H9 (cell line): ENCODE data around the gene ADAMTS2. TPM values are rescaled to one million over a fixed set of nuclear protein-coding genes. Genes with fewer than 3 reads are reported as not detected.

Experiments used
- DNase-seq: peaks from one replicate; pipeline ENCODE4 v3.0.0-alpha.2; 2017
- H2AFZ ChIP-seq: one replicate; pipeline ENCODE4 v1.6.1; 2013; ENCODE audit warnings: mild to moderate bottlenecking, low read length, control low read depth, moderate library complexity
- H2AK5ac ChIP-seq: 2 replicates; pipeline ENCODE4 v1.6.1; 2013; ENCODE audit warnings: low read length, control low read depth, mixed read lengths; ENCODE audit not compliant: insufficient read length
- H2BK120ac ChIP-seq: one replicate; pipeline ENCODE4 v1.6.1; 2013; ENCODE audit warnings: low read depth, mild to moderate bottlenecking, low read length, control low read depth, inconsistent platforms; ENCODE audit not compliant: poor library complexity, severe bottlenecking
- H2BK12ac ChIP-seq: 2 replicates; pipeline ENCODE4 v1.6.1; 2013; ENCODE audit warnings: low read length, control low read depth, mixed read lengths, low read depth; ENCODE audit not compliant: insufficient read length
- H2BK15ac ChIP-seq: 2 replicates; pipeline ENCODE4 v1.6.1; 2013; ENCODE audit warnings: low read depth, low read length, control low read depth
- H2BK20ac ChIP-seq: one replicate; pipeline ENCODE4 v1.6.1; 2013; ENCODE audit warnings: low read depth, mild to moderate bottlenecking, low read length, control low read depth, inconsistent platforms; ENCODE audit not compliant: poor library complexity, severe bottlenecking
- H2BK5ac ChIP-seq: 2 replicates; pipeline ENCODE4 v1.6.1; 2013; ENCODE audit warnings: low read length, control low read depth, mixed read lengths; ENCODE audit not compliant: insufficient read length
- H3K14ac ChIP-seq: 2 replicates; pipeline ENCODE4 v1.6.1; 2013; ENCODE audit warnings: low read length, control low read depth; ENCODE audit not compliant: insufficient read depth
- H3K18ac ChIP-seq: 2 replicates; pipeline ENCODE4 v1.6.1; 2013; ENCODE audit warnings: low read depth, mild to moderate bottlenecking, mixed read lengths, low read length, control low read depth; ENCODE audit not compliant: insufficient read length
- H3K23ac ChIP-seq: 2 replicates; pipeline ENCODE4 v1.6.1; 2013; ENCODE audit warnings: low read length, control low read depth, mixed read lengths, low read depth; ENCODE audit not compliant: insufficient read length
- H3K23me2 ChIP-seq: 2 replicates; pipeline ENCODE4 v1.6.1; 2013; ENCODE audit warnings: low read depth, mild to moderate bottlenecking, mixed read lengths, low read length, control low read depth; ENCODE audit not compliant: insufficient read length, poor library complexity, severe bottlenecking
- H3K27ac ChIP-seq: 2 replicates; pipeline ENCODE4 v1.5.1; 2013; ENCODE audit warnings: low read length, control low read depth, mixed read lengths, low read depth; ENCODE audit not compliant: insufficient read length
- H3K27me3 ChIP-seq: 2 replicates; pipeline ENCODE4 v1.6.1; 2013; ENCODE audit warnings: low read length, control low read depth, inconsistent platforms; ENCODE audit not compliant: insufficient read depth
- H3K4ac ChIP-seq: 2 replicates; pipeline ENCODE4 v1.6.1; 2013; ENCODE audit warnings: low read depth, mild to moderate bottlenecking, control low read depth, inconsistent platforms, low read length, moderate library complexity
- H3K4me1 ChIP-seq: 2 replicates; pipeline ENCODE4 v1.6.1; 2013; ENCODE audit warnings: low read length, control low read depth, inconsistent platforms; ENCODE audit not compliant: insufficient read depth
- H3K4me2 ChIP-seq: 2 replicates; pipeline ENCODE4 v1.6.1; 2013; ENCODE audit warnings: low read length, control low read depth, mixed read lengths; ENCODE audit not compliant: insufficient read length, insufficient read depth
- H3K56ac ChIP-seq: 2 replicates; pipeline ENCODE4 v1.6.1; 2013; ENCODE audit warnings: low read depth, mild to moderate bottlenecking, mixed read lengths, low read length, control low read depth; ENCODE audit not compliant: insufficient read length
- H3K79me1 ChIP-seq: 2 replicates; pipeline ENCODE4 v1.6.1; 2013; ENCODE audit warnings: low read depth, mild to moderate bottlenecking, moderate library complexity, low read length, control low read depth, inconsistent platforms; ENCODE audit not compliant: insufficient read depth, poor library complexity, severe bottlenecking
- H3K79me2 ChIP-seq: 2 replicates; pipeline ENCODE4 v1.6.1; 2013; ENCODE audit warnings: low read length, control low read depth, inconsistent platforms; ENCODE audit not compliant: insufficient read depth
- H3K9ac ChIP-seq: 2 replicates; pipeline ENCODE4 v1.6.1; 2013; ENCODE audit warnings: low read length, control low read depth, mixed read lengths; ENCODE audit not compliant: insufficient read length; ENCODE audit errors: extremely low read depth
- H3K9me3 ChIP-seq: one replicate; pipeline ENCODE4 v1.6.1; 2013; ENCODE audit warnings: low read depth, low read length, inconsistent platforms; ENCODE audit not compliant: control insufficient read depth
- H3T11ph ChIP-seq: one replicate; pipeline ENCODE4 v1.6.1; 2013; ENCODE audit warnings: mild to moderate bottlenecking, low read length, control low read depth, inconsistent platforms
- H4K20me1 ChIP-seq: one replicate; pipeline ENCODE4 v1.6.1; 2013; ENCODE audit not compliant: control insufficient read depth, insufficient read length, insufficient read depth
- H4K5ac ChIP-seq: 2 replicates; pipeline ENCODE4 v1.6.1; 2013; ENCODE audit warnings: low read depth, mild to moderate bottlenecking, mixed read lengths, low read length, control low read depth; ENCODE audit not compliant: insufficient read length
- H4K8ac ChIP-seq: replicated peaks from 2 replicates; pipeline ENCODE4 v1.6.1; 2013; ENCODE audit warnings: low read length, control low read depth, mixed read lengths, low read depth; ENCODE audit not compliant: insufficient read length
- H4K91ac ChIP-seq: 2 replicates; pipeline ENCODE4 v1.6.1; 2013; ENCODE audit warnings: low read depth, mild to moderate bottlenecking, moderate library complexity, mixed read lengths, low read length, control low read depth; ENCODE audit not compliant: insufficient read length
- H3K27ac Mint-ChIP-seq, 3 experiments: 2 replicates in 2 of 3; 3 replicates in 1 of 3; pipeline ENCODE4 v1.8.0; 2020 to 2021; ENCODE audit warnings: mixed read lengths in 3 of 3, mild to moderate bottlenecking in 1 of 3, moderate library complexity in 1 of 3
- H3K27me3 Mint-ChIP-seq: 2 replicates; pipeline ENCODE4 v1.8.0; 2021; ENCODE audit warnings: low read depth, mild to moderate bottlenecking, moderate library complexity, mixed read lengths
- H3K36me3 Mint-ChIP-seq, 3 experiments: 2 replicates in 2 of 3; 3 replicates in 1 of 3; pipeline ENCODE4 v1.8.0; 2020 to 2021; ENCODE audit warnings: low read depth in 3 of 3, mixed read lengths in 3 of 3; ENCODE audit not compliant: insufficient read depth in 1 of 3
- H3K4me1 Mint-ChIP-seq, 2 experiments: 2 replicates each; pipeline ENCODE4 v1.8.0; 2020; ENCODE audit warnings: mixed read lengths in 2 of 2
- H3K4me3 Mint-ChIP-seq, 2 experiments: 2 replicates in 1 of 2; 3 replicates in 1 of 2; pipeline ENCODE4 v1.8.0; 2020 to 2021; ENCODE audit warnings: mild to moderate bottlenecking in 2 of 2, mixed read lengths in 2 of 2, moderate library complexity in 1 of 2
- H3K9me3 Mint-ChIP-seq, 2 experiments: 2 replicates in 1 of 2; 3 replicates in 1 of 2; pipeline ENCODE4 v1.8.0; 2020; ENCODE audit warnings: mild to moderate bottlenecking in 2 of 2, mixed read lengths in 2 of 2, moderate library complexity in 1 of 2
- CTCF ChIP-seq: fragments of 200-600 bp; sonication (generic); conservative IDR thresholded peaks from 3 replicates; pipeline ENCODE4 v1.8.0; 2021; ENCODE audit warnings: antibody characterized with exemption, mild to moderate bottlenecking
- WGBS: extraction: QIAGEN DNeasy Blood & Tissue Kit; methylation state at CpG from one replicate; pipeline ENCODE4 v1.1.7; 2013; ENCODE audit warnings: missing lambda C conversion rate, low lambda C conversion rate, mixed read lengths; ENCODE audit not compliant: insufficient read length; ENCODE audit errors: extremely low coverage; 5-methylcytosine and 5-hydroxymethylcytosine counted together
- total RNA-seq: library from RNA; stranded (reverse); gene quantifications from 2 replicates; pipeline ENCODE4 v1.2.1, GENCODE V29; 2021

Gene ADAMTS2
- total RNA-seq, 1 experiment from 2014 or later, result 5.4 TPM

- H4K91ac ChIP-seq, result no peak overlapping the region
- H3K27me3 ChIP-seq, result peaks cover 12% of the 10 kb centered on the region; the same call in 1 of the 2 replicates
- H3K27me3 Mint-ChIP-seq, result peaks cover 43% of the 10 kb centered on the region
- no peak for TF ChIP-seq CTCF
- H3K36me3 Mint-ChIP-seq, result peaks cover 0 to 2% (median 0%) of the 10 kb centered on the region in 3 experiments; a peak in 2 of 7 replicates
- no peak for DNase-seq
- no peak overlapping the region for H3K14ac ChIP-seq
- H3K4me1 ChIP-seq, result peaks cover 3% of the 10 kb centered on the region; the same call in 1 of the 2 replicates
- no peak overlapping the region for H3K4me2 ChIP-seq
- H3K27ac ChIP-seq, result no peak overlapping the region
- no peak overlapping the region for H2AFZ ChIP-seq
- no peak overlapping the region for H2BK15ac ChIP-seq
- no peak overlapping the region for H2BK5ac ChIP-seq
- H2BK20ac ChIP-seq, result no peak overlapping the region
- no peak overlapping the region for H3K56ac ChIP-seq
- no peak overlapping the region for H4K5ac ChIP-seq
- H3K79me1 ChIP-seq, result no peaks in the 10 kb centered on the region
- H2AK5ac ChIP-seq, result no peak overlapping the region
- peaks cover 4% of the 10 kb centered on the region for H4K20me1 ChIP-seq
- no peak overlapping the region for H2BK120ac ChIP-seq
- H3K9me3 Mint-ChIP-seq, result no peaks in the 10 kb centered on the region
- no peaks in the 10 kb centered on the region for H3K9me3 ChIP-seq
- H3T11ph ChIP-seq, result no peak overlapping the region
- WGBS, result no CpG with 5 or more reads among the region's 8 CpGs
- H3K23me2 ChIP-seq, result peaks cover 18% of the 10 kb centered on the region
- no peak overlapping the region for H2BK12ac ChIP-seq
- no peak overlapping the region for H3K9ac ChIP-seq
- no peak overlapping the region for H3K4ac ChIP-seq
- H4K8ac ChIP-seq, result no peak overlapping the region
- no peak overlapping the region for H3K27ac Mint-ChIP-seq
- no peak overlapping the region for H3K23ac ChIP-seq
- no peak overlapping the region for H3K18ac ChIP-seq
- no peak overlapping the region for H3K4me3 Mint-ChIP-seq
- H3K79me2 ChIP-seq, result no peaks in the 10 kb centered on the region
- H3K4me1 Mint-ChIP-seq, result peaks cover 14 to 20% of the 10 kb centered on the region in 2 experiments
Measured at GRCh38 chr5:179340465-179340864, 4.8 kb downstream of the ADAMTS2 start.
